COLO668 (cell line): ENCODE results near the gene CACNA1C.

Source experiments
- DNase-seq: peaks from one replicate; lab custom pipeline; 2025; ENCODE audit not compliant: unreplicated experiment; lab: John Stamatoyannopoulos, UW

The CACNA1C gene

DNA sequence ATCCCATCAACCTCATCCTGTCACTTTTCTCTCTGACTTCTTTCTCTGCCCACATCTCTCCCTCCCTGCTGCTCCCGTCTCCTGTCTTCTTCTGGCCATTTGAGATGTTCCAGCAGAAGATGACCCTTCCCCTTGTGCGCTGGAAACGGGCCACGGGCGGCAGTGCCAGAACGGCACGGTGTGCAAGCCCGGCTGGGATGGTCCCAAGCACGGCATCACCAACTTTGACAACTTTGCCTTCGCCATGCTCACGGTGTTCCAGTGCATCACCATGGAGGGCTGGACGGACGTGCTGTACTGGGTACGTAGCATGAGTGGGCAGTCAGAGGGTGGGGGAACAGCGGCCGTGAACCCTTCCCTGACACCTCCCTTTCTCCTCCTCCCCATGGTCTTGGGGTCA, 440.3 kb downstream of the CACNA1C start:
- DNase-seq = no peak

DNA sequence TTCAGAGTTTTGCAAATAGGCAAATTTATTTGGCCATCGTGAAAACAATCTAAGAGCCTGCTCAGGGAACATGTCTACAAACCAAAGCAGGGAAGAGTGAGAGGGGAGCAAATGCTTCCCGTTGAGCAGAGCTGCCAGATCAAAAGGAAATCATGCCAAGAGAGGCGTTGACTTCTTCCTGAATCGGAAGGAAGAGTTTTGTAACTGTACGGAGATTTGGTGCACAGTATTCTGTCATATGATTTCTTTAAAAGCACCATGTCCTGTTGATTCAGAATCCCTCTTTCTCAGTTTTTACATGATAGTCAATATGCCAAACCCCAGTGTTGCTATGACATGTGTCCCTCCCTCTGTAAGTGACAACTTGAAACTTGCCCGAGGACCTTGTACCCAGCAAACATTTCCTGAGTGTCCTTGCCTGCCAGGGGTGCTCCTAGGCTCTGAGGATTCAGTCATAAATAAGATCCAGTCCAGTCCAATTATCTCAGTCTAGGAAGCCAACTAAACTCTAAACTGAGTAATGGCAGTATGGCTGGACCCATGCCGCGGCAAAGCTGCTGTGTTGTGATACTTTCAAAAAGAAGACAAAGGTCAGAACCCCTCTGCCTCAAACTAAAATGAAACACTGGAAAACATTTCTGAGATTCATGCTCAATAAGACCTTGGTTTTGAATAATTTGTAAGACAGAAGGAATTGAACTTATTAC, 441.9 kb downstream of the CACNA1C start:
- DNase-seq = no peak

DNA sequence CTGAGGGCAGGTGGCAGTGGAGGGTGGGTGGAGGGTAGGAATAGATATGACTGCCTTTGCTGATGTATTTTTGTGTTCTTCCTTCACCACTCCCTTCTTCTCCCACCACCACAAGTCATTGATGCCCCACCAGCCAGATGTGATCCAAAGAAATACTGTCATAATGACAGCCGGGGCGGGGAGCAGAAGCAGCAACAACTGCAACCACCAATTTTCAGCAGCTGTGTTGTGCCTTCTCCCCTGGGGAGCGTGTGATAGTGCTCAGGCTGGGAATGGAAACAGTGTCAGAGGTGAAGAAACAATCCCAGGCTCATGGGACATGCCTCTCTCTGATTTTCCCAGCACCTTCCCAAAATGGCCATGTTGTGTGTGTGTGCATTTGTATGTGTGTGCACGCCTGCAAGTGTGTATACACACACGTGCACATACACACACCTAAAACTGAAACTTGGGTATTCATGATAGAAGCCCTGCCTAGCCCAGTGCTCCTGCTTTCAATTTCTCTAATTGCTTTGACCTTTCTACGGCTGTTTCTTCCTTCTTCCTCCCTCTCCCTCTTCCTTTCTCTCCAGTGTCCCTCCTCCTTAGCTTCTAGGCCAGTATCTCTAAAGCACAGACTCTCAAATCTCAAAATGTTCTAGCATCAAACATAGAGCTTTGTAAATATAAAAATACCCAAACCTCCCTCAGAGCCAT, 442.8 kb downstream of the CACNA1C start:
- no peak for DNase-seq

DNA sequence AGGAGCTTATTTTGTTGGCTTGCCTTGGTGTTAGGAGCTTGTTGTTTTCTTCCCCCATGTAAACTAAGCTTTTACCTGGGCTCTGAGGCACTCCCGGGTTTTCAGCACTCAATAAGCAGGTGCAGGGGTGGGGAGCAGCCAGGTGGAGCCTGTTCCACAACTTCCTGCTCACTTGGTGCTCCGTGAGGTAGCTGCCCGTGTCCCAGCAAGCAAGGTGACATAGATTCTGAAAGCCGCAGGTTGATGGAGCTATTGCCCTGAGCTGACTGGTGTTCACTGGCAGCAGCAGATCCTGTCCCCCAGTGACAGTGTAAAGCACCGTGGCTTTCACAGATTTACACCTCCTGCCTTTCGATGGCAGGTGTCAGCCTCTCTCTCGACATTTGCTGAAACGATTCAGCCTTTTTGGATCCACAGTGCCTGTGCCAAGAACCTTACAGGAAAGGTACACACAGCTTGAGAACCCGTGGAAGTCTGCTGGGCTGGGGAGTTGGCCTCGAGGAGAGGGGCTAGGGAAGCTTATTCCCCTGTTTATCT, 446.2 kb downstream of the CACNA1C start:
- DNase-seq = peak; percentile 48

DNA sequence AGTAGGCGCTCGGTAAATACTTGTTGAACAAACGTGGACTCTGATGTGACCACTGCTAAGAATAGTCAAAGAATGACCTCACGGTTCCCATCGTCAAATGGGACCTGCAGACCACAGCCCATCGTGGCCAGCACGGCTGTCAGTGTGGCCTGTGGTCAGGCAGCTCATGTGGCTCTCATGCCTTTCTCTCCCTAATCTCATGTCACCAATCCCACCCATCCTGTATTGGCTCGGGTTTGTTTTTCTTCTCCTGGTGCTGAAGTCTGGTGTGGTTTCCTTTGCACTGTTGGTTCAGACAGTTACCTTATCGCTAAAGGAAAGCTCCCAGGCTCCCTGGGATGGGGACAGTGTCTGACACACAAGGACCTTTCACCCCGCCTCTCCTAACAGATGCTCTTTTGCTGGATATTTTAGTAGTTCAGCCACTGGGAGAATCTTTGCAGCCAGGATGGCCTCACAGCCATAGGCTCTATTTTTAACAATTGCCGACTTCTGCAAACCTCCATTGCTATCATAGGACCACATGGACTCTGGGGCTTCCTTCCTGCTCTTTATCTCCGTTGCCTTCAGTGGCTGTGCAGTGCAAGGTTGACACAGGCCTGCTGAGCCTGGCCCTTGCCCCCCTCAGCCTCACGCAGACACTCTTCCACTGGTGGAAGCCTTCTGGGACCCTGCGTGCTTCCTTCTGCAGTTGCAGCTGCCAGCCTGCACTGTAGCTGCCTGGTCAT, 448.8 kb downstream of the CACNA1C start:
- no peak for DNase-seq

DNA sequence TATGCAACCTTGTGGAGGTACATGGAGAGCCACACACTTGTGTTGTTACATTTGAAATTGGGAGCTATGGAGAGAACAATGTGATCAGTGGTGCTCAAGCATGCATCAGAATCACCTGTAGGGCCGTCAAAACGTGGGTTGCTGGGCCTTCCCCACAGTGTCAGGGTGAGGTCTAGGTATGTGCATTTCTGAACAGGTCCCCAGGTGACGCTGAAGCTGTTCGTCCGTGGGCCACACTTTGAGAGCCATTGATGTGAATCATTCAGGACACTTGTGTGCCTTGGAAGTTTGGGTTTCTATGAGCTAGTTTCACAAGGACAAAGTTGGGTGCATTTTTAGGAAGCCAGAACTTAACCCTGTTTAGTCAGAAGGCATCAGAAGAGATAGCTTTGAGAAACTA, 450.2 kb downstream of the CACNA1C start:
- DNase-seq = no peak

DNA sequence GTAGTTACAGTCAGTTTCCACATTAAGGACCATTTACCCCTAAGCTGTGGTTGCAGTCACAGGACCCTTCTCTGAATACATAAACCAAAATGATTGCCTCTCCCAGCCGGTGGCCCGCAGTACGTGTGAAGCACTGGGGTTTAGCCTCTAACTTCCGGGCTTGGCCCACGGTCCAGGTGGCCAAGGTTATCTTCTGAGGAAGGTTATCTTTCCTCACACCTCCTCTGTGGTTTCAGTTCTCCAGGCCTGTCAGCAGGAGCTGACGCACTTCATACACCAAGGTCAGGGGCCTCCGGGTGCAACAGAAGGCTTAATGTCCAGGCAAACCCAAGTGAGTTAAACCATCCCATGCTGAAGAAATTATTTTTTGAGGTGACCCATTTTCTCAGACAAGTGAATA, 451.0 kb downstream of the CACNA1C start:
- no peak for DNase-seq

DNA sequence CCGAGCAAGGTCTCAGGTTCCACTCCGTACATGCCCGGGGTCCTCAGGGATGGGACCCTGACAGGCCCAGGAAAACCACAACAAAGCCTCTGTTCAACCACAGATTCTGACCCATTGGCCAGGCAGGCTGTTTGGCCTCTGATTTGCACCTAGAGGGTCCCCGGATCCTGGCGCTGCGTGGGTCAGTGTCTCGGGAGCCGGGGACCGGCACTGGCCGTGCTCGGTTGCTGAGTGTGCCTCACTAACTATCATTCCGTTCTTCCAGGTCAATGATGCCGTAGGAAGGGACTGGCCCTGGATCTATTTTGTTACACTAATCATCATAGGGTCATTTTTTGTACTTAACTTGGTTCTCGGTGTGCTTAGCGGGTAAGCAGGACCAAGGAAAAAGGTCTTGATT, 451.8 kb downstream of the CACNA1C start:
- DNase-seq = no peak

DNA sequence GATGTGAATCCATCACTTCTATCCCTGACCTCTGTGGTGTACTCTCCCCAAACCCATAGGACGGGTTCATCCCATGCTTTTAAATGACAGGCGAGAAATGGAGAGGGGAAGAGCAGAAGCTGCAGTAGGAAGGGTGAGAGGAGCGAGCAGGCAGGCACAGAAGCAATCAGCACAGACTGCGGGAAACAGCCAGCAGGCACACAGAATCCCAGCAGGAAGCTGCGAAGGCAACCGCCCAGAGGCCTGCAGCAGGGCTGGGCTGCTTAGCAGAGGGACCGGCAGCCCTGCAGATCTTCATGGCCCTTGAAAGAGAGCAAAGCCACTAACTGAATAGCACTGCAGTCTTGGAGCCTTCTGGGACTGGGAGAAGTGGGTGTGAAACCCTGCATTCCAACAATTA, 455.0 kb downstream of the CACNA1C start:
- no peak for DNase-seq

DNA sequence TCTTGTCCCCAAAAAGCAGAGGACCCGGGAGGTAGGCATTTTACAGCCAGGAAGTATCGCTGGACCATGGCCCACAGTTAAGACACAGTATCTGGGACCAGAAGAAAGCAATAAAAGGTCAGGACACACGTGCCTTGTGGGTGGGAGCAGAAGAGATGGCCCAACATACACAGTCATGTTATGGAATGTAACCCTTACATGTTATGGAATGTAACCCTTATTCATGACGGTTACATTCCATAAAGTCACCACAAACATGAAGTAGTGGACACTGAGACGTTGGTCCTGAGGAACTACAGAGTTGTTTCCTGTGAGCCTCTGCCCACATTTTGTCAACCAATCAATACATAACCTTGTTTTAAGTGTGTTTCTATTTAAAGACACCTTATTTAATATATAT, 456.4 kb downstream of the CACNA1C start:
- DNase-seq = no peak

DNA sequence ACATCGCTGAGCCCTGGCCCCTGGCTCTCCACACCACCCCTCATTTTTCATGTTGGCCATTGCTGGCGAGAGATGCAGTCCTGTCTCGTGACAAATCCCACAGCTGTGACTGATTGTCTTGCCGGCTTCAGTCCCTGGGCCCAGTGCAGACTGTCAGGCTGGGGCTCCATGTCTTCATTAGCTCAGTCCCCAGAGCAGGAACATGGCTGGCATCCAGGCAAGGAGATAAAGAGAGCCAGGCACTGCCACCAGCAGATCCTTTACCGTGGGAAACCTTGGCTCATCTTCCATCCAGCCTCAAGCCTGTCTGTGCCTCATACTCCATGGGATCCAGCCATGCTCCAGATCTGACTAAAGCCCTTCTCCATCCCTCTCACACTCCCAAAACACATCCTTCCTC, 457.3 kb downstream of the CACNA1C start:
- DNase-seq = no peak

DNA sequence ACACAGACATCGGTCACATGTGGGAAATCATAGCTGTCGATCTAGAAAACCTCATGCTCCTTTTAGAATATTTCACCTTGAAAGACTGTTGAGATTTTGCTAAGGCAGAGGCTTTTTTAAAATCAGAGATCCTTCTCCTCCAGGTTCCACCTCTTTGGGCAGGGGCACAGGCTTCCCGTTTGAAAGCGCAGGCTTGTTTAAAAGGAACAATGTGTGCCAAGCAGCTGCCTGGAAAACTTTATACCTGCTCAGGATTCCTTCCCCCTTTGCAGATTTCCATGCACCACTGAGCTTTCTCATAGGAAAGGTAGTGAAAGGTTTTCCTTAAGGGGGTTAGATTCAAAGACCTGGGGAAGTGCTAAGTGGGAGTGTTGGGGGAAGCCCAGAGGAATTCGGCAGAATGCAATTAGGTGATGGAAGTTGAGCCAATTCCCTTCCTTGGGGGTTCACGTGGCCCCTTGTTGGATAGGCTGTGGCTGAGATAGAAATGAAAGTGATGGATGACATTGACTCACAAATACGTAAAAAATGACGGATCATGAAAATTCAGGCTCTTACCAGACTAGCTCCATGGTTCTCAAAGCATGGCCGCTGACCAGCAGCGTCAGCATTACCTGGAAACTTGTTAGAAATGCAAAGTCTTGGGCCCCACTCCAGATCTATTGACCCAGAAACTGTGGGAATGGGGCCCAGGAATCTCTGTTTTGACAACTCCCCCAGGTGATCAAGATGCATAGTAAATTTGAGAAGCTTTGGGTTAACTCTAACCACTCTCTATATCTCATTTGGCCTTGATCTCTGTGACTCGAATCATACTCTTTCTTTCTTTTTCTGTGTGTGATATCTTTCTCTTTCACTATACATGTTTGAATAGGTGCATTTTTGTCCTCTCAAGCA, 460.6 kb downstream of the CACNA1C start:
- DNase-seq = no peak

DNA sequence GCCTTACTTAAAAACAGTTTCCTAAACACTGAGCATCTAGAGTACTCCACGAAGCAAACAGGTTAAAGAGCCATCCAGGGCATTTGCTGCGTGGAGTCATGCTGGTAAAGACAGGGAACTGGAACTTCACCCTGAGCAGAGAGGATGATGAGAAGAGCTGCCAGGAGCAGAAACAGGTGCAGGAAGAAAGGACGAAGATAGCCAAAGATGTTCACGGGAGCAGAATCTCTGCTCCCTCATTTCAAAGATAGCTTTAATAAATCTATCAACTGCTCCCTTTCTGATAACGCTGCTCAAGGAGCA, 461.2 kb downstream of the CACNA1C start:
- no peak for DNase-seq

DNA sequence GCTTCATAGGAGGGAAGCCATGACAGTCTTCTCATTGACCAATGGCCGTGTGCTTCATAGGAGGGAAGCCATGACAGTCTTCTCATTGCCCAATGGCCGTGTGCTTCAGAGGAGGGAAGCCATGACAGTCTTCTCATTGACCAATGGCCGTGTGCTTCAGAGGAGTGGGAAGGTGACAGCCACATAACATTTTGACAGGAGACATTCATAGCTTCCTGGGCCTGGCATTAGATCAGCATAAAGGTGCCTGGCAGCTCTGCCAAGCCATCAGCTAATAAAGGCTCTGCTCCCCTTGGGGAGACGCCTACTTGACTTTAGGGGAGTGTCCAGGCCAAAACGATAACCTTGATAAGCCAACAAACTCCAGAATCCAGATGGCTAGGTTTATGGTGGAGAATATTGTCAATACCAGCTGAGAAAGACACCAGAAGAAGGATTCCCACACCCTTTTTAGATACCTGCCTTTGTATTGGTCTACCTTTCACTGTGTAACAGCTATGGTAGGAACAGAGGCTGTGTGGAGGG, 468.0 kb downstream of the CACNA1C start:
- DNase-seq = no peak

DNA sequence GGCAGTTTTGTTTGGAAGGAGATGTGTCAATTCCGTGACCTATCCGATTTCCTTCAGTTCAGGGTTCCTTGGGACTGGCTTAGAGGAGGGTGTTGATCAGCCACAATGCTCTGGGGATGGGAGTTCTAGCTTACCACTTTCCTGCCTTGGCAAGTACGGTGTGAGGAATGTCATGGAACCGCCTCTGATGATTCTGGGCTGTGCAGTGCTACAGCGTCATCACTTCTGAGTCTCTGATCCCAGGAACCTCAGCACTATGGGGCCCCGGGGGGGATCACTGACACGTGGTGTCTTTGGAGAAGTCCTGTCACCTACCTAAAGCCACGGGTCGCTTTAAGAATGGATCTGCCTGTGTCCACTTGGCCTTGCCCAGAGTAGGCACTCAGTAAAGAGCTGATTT, 470.5 kb downstream of the CACNA1C start:
- DNase-seq = no peak

DNA sequence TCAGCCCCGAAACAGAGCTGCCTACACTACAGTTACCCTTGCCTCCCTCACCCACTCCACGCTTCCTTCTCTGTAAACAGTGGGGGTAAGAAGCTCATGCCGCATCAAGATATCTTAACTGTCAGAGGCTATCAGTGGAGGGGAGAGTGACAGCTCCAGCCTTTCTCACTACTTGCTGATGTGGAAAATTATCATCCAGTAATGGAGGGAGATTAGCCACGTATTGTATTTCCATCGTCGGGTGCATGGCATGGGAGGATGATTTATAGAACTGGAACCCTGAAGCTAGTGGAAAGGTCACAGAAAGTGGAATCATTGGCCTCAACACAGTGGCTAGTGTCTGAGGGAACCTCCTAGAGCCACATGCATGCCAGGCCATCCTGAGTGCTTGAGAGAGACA, 471.1 kb downstream of the CACNA1C start:
- DNase-seq = no peak

DNA sequence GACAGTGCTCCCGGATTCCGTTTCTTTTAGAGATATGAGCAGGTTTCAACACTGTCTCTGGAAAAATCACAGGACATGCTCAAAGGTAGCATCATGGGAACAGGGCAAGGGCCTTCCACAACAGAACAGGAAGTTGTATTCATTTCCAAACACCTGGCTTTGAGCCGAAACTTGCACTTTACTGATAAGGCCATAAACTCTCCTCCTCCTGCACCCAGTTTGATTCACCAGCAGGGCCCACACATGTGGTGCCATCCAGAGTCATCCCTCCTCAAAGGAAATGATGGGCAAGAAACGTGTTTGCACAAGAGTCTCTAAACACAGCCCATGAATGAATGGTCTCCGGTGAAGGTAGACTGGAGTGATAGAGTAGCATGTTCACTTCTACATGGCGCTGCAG, 473.6 kb downstream of the CACNA1C start:
- DNase-seq = no peak

DNA sequence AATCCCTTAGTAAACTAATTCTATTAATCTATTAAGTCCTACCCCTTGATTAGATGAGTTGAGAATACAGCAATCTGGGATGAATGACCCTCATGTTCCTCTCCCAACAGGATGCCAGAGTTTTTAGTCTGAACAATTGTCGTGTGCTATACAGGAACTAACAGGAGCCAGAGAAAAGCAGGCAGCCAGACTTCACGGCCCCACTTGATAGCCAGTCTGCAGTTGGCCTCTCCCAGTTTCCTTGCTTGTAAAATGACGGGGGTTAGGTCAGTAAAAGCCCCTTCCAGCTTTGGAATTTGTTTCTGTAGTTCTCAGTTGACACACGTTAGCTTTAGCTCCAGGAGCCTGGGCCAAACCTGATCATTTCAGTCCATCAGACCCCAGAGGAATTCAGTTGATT, 475.2 kb downstream of the CACNA1C start:
- no peak for DNase-seq

DNA sequence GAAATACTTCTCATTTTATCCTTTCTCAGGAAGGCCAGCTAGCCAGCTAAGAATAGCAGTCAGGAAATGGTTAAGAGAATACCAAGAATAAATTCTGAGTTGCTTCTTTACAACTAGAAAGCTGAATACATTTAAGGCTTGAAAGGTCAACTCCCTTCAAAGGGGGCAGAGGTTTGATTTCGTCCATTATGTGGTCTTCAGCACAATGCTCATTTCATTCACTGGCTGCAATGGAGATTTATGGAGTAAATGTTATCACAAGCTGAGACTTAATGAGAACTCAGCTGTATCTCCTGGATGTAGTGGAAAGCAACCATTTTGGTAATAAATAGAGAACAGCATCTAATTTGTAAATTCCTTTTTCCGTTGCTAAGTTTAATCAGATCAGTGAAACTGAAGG, 477.0 kb downstream of the CACNA1C start:
- DNase-seq = no peak

DNA sequence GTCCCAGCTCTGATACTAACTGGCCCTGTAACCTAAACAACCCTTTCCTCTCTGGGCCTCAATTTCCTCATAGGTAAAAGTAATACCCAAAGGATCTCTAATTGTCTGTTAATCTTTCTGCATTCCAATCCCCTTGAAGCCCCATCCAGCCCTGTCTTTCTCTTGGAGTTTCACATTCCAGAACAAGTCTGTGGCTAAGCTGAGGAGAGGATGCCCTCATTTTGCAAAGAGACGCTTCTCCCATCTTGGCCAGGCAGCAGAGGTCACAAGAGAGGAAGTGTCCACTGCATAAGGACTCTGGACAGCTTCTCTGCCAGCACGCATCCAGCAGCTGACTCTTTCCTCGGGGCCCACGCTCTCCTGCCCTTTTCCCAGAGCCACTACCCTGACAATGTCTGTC, 478.6 kb downstream of the CACNA1C start:
- no peak for DNase-seq

DNA sequence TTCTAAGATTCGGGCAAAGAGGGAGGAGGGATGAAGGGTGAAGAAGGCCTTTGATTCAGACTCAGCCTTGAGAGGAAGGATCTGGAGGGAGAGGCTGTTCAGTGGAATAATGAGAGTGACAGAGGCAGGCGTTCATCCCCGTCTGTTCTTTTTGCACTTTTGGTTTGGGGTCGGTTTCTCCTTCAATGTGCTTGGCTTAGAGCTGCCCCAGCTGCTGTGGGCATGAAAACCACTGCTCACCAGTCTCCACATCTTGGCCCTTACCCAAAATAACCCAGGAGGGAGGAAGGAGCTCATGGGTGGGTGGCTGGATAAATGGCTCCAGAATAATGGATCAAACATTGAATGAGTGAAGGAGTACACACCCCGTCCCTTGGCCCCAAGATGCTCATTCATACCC, 480.2 kb downstream of the CACNA1C start:
- DNase-seq = no peak
